Measurements from ENCODE around the gene CEP57L1. TPM values are rescaled to one million over a fixed set of nuclear protein-coding genes. Genes with fewer than 3 reads are reported as not detected.
"Not testable (repeated sequence)": the region's sequence is repeated elsewhere in the genome, so short reads cannot be mapped to it uniquely, and the experiment has no call there.

The CEP57L1 gene
- total RNA-seq, 1 donor from 2014 or later = 9.7 TPM

DNA sequence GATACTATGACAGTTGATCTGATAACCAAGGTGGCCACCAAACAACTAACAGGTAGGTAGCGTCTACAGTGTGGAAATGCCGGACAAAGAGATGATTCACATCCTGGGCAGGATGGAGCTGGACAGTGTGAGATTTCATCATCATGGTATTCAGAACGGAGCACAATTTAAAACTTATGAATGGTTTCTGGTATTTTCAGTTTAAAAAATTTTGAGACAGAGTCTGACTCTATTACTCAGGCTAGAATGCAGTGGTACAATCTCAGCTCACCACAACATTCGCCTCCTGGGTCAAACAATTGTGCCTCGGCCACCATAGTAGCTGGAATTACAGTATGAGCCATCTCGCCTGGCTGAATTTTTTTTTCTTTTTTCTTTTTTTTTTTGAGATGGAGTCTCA, 43.8 kb downstream of the CEP57L1 start:
- Histone ChIP-seq H3K9me3 (no peaks in the 10 kb centered on the region), H3K36me3 (no peaks in the 10 kb centered on the region), H3K4me3 (no peak overlapping the region), H3K4me1 (no peaks in the 10 kb centered on the region), H3K27ac (no peak overlapping the region), H3K27me3 (no peaks in the 10 kb centered on the region)
- DNase-seq = no peak
- no peak for ATAC-seq
- intact Hi-C loops (cut with DNase I) = no loop called here
- no peak for TF ChIP-seq CTCF (IDR thresholded peaks at IDR 0.05)

GRCh38 chr6:109142067-109142466, 46.8 kb downstream of the CEP57L1 start:
- DNase-seq; H3K4me1 ChIP-seq; H3K4me3 ChIP-seq; H3K36me3 ChIP-seq; intact Hi-C loops (cut with DNase I); ATAC-seq; H3K27ac ChIP-seq; H3K9me3 ChIP-seq; H3K27me3 ChIP-seq: not testable (repeated sequence)

- Histone ChIP-seq H3K9me3 (no peaks in the 10 kb centered on the region), H3K4me1 (no peaks in the 10 kb centered on the region), H3K27ac (no peak overlapping the region), H3K27me3 (no peaks in the 10 kb centered on the region), H3K36me3 (peaks cover 5% of the 10 kb centered on the region), H3K4me3 (no peak overlapping the region)
- no peak for ATAC-seq
- no peak for TF ChIP-seq CTCF (IDR thresholded peaks at IDR 0.05)
- DNase-seq = no peak
- intact Hi-C loops (cut with DNase I) = no loop called here
Observed at GRCh38 chr6:109143191-109143590, 47.9 kb downstream of the CEP57L1 start.

DNA sequence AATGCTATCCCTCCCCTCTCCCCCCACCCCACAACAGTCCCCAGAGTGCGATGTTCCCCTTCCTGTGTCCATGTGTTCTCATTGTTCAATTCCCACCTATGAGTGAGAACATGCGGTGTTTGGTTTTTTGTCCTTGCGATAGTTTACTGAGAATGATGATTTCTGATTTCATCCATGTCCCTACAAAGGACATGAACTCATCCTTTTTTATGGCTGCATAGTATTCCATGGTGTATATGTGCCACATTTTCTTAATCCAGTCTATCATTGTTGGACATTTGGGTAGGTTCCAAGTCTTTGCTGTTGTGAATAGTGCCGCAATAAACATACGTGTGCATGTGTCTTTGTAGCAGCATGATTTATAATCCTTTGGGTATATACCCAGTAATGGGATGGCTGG, 52.9 kb downstream of the CEP57L1 start:
- H3K4me1 ChIP-seq; H3K9me3 ChIP-seq; DNase-seq; intact Hi-C loops (cut with DNase I); ATAC-seq; H3K27me3 ChIP-seq; H3K4me3 ChIP-seq; H3K27ac ChIP-seq; H3K36me3 ChIP-seq: not testable (repeated sequence)

GRCh38 chr6:109148716-109149115, 53.4 kb downstream of the CEP57L1 start:
- H3K27ac ChIP-seq; H3K4me1 ChIP-seq; H3K4me3 ChIP-seq; DNase-seq; ATAC-seq; H3K27me3 ChIP-seq; H3K9me3 ChIP-seq; H3K36me3 ChIP-seq; intact Hi-C loops (cut with DNase I): not testable (repeated sequence)

GRCh38 chr6:109153752-109154151, 58.4 kb downstream of the CEP57L1 start:
- Histone ChIP-seq H3K4me1 (no peaks in the 10 kb centered on the region), H3K27ac (no peak overlapping the region), H3K27me3 (no peaks in the 10 kb centered on the region), H3K4me3 (no peak overlapping the region), H3K9me3 (no peaks in the 10 kb centered on the region), H3K36me3 (peaks cover 19% of the 10 kb centered on the region)
- TF ChIP-seq CTCF (IDR thresholded peaks at IDR 0.05) = no peak
- DNase-seq = no peak
- intact Hi-C loops (cut with DNase I) = no loop called here
- no peak for ATAC-seq

DNA sequence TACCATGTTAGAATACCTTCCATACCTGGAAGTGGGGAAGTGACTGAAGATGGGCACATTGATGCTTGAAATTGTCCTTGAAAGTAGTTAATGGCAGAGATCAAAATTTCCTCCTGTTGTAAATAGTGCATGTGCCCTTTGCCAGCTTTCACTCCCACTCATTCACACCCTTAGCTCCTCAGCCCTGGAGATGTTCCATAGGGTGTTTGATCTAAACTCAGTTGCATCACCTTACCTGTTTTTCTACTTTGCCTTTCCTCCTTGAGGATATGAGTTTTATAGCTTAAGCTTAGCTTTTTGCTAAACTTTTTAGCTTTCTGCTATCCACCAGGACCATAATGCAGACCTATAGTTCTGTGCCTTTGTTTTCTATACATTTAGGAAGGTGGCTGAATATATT, 69.0 kb downstream of the CEP57L1 start:
- ATAC-seq (no peak), DNase-seq (no peak)
- TF ChIP-seq CTCF (IDR thresholded peaks at IDR 0.05) = no peak
- Histone ChIP-seq H3K9me3 (no peaks in the 10 kb centered on the region), H3K4me3 (no peak overlapping the region), H3K36me3 (peaks cover 8% of the 10 kb centered on the region), H3K27ac (no peak overlapping the region), H3K4me1 (no peaks in the 10 kb centered on the region), H3K27me3 (no peaks in the 10 kb centered on the region)
- intact Hi-C loops (cut with DNase I) = no loop called here
